HCT116 (cell line): Measurements from ENCODE around the gene IFNA2. TPM values are rescaled to one million over a fixed set of nuclear protein-coding genes. Genes with fewer than 3 reads are reported as not detected.

Source experiments
- ATAC-seq: fragments of 200-7000 bp; cut with Tn5 transposase; 2 replicates; pipeline ENCODE4 v1.9.1; 2020; ENCODE audit warnings: mild to moderate bottlenecking, moderate library complexity
- BruUV-seq: library from RNA; stranded (reverse); fragments of 400-500 nt; replicated peaks from 2 replicates; lab custom pipeline; 2021; lab: Mats Ljungman, UMichigan
- CTCF ChIA-PET: fragments of 300-600 bp; sonication (Branson Sonifier 250); formaldehyde crosslinking; loops from one replicate; lab custom pipeline; 2021; ENCODE audit warnings: antibody characterized with exemption; lab: Charles Lee
- POLR2A ChIA-PET: fragments of 300-600, 350-600 bp; sonication (Branson Sonifier 250); formaldehyde crosslinking; loops from one replicate; lab custom pipeline; 2021; ENCODE audit warnings: antibody characterized with exemption; lab: Charles Lee
- RAD21 ChIA-PET, 2 experiments: fragments of 300-600 bp; sonication (Branson Sonifier 250); formaldehyde crosslinking; loops; one replicate each; lab custom pipeline; 2023; ENCODE audit warnings: low total read pairs in 2 of 2; ENCODE audit not compliant: uncharacterized antibody in 2 of 2, unreplicated experiment in 2 of 2, low non-redundant PET in 1 of 2; lab: Charles Lee
- DNase-seq: peaks from one replicate; pipeline ENCODE4 v3.0.0-alpha.2; 2010; ENCODE audit warnings: low read depth, low spot score
- H2AFZ ChIP-seq: fragments of 200-600 bp; shearing (Covaris generic), sonication (generic); 2 replicates; pipeline ENCODE4 v1.6.1; 2017; ENCODE audit warnings: low read depth, mixed run types, mixed read lengths, antibody characterized with exemption, low read length; ENCODE audit not compliant: poor library complexity, severe bottlenecking
- H3K27ac ChIP-seq: 2 replicates; pipeline ENCODE4 v1.5.1; 2012; ENCODE audit warnings: low read depth, low read length
- H3K27me3 ChIP-seq: fragments of 200-600 bp; sonication (generic); 2 replicates; pipeline ENCODE4 v1.6.1; 2016; ENCODE audit warnings: mixed run types, low read length, mixed read lengths; ENCODE audit not compliant: insufficient read depth
- H3K36me3 ChIP-seq, 2 experiments: fragments of 200-500 bp in 1 of 2; fragments of 200-600 bp in 1 of 2; sonication (Bioruptor generic) in 1 of 2; sonication (generic) in 1 of 2; 2 replicates each; pipeline versions ENCODE4 v1.5.1 to v1.6.1; 2014 to 2016; ENCODE audit warnings: low read length in 2 of 2, inconsistent platforms in 1 of 2, mixed read lengths in 1 of 2, mixed run types in 1 of 2; ENCODE audit not compliant: insufficient read depth in 2 of 2, control insufficient read depth in 1 of 2
- H3K4me1 ChIP-seq, 2 experiments: fragments of 200-600 bp in 1 of 2; sonication (generic) in 1 of 2; 2 replicates each; pipeline versions ENCODE4 v1.5.1 to v1.6.1; 2012 to 2017; ENCODE audit warnings: low read length in 2 of 2, inconsistent platforms in 1 of 2, mild to moderate bottlenecking in 1 of 2, mixed read lengths in 1 of 2, mixed run types in 1 of 2, moderate library complexity in 1 of 2; ENCODE audit not compliant: insufficient read depth in 2 of 2, control insufficient read depth in 1 of 2
- H3K4me2 ChIP-seq: fragments of 200-600 bp; sonication (generic); 2 replicates; pipeline ENCODE4 v1.6.1; 2017; ENCODE audit warnings: mixed run types, low read length, mixed read lengths
- H3K4me3 ChIP-seq, 2 experiments: fragments of 200-600 bp in 1 of 2; sonication (generic) in 1 of 2; replicated peaks in 1 of 2; 2 replicates each; pipeline ENCODE4 v1.5.1; 2011 to 2016; ENCODE audit warnings: low read length in 2 of 2, control low read depth in 1 of 2, low read depth in 1 of 2, mild to moderate bottlenecking in 1 of 2, mixed read lengths in 1 of 2, mixed run types in 1 of 2
- H3K79me2 ChIP-seq: fragments of 200-600 bp; sonication (generic); 2 replicates; pipeline ENCODE4 v1.6.1; 2017; ENCODE audit warnings: mild to moderate bottlenecking, mixed run types, low read length, moderate library complexity, mixed read lengths; ENCODE audit not compliant: insufficient read depth
- H3K9ac ChIP-seq: fragments of 200-600 bp; sonication (generic); 2 replicates; pipeline ENCODE4 v1.6.1; 2016; ENCODE audit warnings: low read length, mixed read lengths
- H3K9me2 ChIP-seq: fragments of 200-600 bp; sonication (generic), shearing (Covaris generic); 2 replicates; pipeline ENCODE4 v1.6.1; 2017; ENCODE audit warnings: mixed run types, mild to moderate bottlenecking, moderate library complexity; ENCODE audit not compliant: insufficient read depth
- H3K9me3 ChIP-seq, 2 experiments: fragments of 200-500 bp in 1 of 2; fragments of 200-600 bp in 1 of 2; sonication (Bioruptor generic) in 1 of 2; sonication (generic) in 1 of 2; 2 replicates each; pipeline ENCODE4 v1.6.1; 2014 to 2017; ENCODE audit warnings: low read length in 2 of 2, mixed read lengths in 2 of 2, inconsistent platforms in 1 of 2, low read depth in 1 of 2, mild to moderate bottlenecking in 1 of 2, mixed run types in 1 of 2, moderate library complexity in 1 of 2; ENCODE audit not compliant: control insufficient read depth in 1 of 2, insufficient read depth in 1 of 2
- H4K20me1 ChIP-seq: fragments of 200-600 bp; sonication (generic), shearing (Covaris generic); 2 replicates; pipeline ENCODE4 v1.6.1; 2017; ENCODE audit warnings: mixed run types, mild to moderate bottlenecking, moderate library complexity; ENCODE audit not compliant: insufficient read depth
- CEBPB ChIP-seq: IDR thresholded peaks from 2 replicates; pipeline ENCODE4 v1.6.1; 2012; ENCODE audit warnings: low read depth
- EGR1 ChIP-seq: IDR thresholded peaks from 2 replicates; pipeline ENCODE4 v1.6.1; 2012; ENCODE audit warnings: low read depth
- EZH2 ChIP-seq: fragments of 200-600 bp; sonication (generic); IDR thresholded peaks from 2 replicates; pipeline ENCODE4 v1.6.1; 2017; ENCODE audit warnings: antibody characterized with exemption, mixed run types
- EZH2phosphoT487 ChIP-seq: fragments of 200-600 bp; IDR thresholded peaks from 2 replicates; pipeline ENCODE4 v1.6.1; 2018; ENCODE audit warnings: antibody characterized with exemption, borderline replicate concordance
- FOSL1 ChIP-seq: IDR thresholded peaks from 2 replicates; pipeline ENCODE4 v1.6.1; 2012; ENCODE audit warnings: low read depth
- JUND ChIP-seq: IDR thresholded peaks from 2 replicates; pipeline ENCODE4 v1.6.1; 2012
- POLR2A ChIP-seq: IDR thresholded peaks from 2 replicates; pipeline ENCODE4 v1.7.0; 2011; ENCODE audit warnings: borderline replicate concordance; ENCODE audit not compliant: insufficient read depth, insufficient read length; ENCODE audit errors: extremely low read depth
- RAD21 ChIP-seq: IDR thresholded peaks from 2 replicates; pipeline ENCODE4 v1.6.1; 2012; ENCODE audit warnings: low read depth, mild to moderate bottlenecking
- SIN3A ChIP-seq: IDR thresholded peaks from 2 replicates; pipeline ENCODE4 v1.6.1; 2012; ENCODE audit warnings: low read depth
- SP1 ChIP-seq: IDR thresholded peaks from 2 replicates; pipeline ENCODE4 v1.6.1; 2012; ENCODE audit warnings: low read depth
- SRF ChIP-seq: IDR thresholded peaks from 2 replicates; pipeline ENCODE4 v1.6.1; 2012; ENCODE audit warnings: low read depth
- YY1 ChIP-seq: IDR thresholded peaks from 2 replicates; pipeline ENCODE4 v1.6.1; 2011; ENCODE audit warnings: low read length, low read depth, moderate library complexity, mild to moderate bottlenecking; ENCODE audit not compliant: insufficient replicate concordance; ENCODE audit errors: extremely low read depth
- ZNF274 ChIP-seq: fragments of 200-500 bp; sonication (Bioruptor generic); IDR thresholded peaks from 2 replicates; pipeline ENCODE4 v1.6.1; 2014; ENCODE audit warnings: mild to moderate bottlenecking, low read depth, low read length, inconsistent platforms
- intact Hi-C: fragments of 100-400 bp; cut with micrococcal nuclease; formaldehyde crosslinking; loops from 2 replicates; pipeline ENCODE4 v1.10.0; 2022
- total RNA-seq: library from RNA; stranded (reverse); gene quantifications from one replicate; pipeline ENCODE4 v1.2.1, GENCODE V29; 2021; ENCODE audit not compliant: unreplicated experiment
- TF ChIP-seq, protein P1 (sequence below): IDR thresholded peaks from 2 replicates; pipeline ENCODE4 v1.6.1; 2012
- TF ChIP-seq, protein P2 (sequence below), 3 experiments: fragments of 200-600 bp in 1 of 3; sonication (generic) in 1 of 3; IDR thresholded peaks in 2 of 3; conservative IDR thresholded peaks in 1 of 3; 2 replicates each; pipeline ENCODE4 v1.5.1; 2012 to 2017; ENCODE audit warnings: low read depth in 2 of 3, low read length in 2 of 3, antibody characterized with exemption in 1 of 3, borderline replicate concordance in 1 of 3, control low read depth in 1 of 3, mild to moderate bottlenecking in 1 of 3, mixed read lengths in 1 of 3, mixed run types in 1 of 3, moderate library complexity in 1 of 3; ENCODE audit not compliant: insufficient read depth in 1 of 3
- TF ChIP-seq, protein P3 (sequence below): IDR thresholded peaks from 2 replicates; pipeline ENCODE4 v1.6.1; 2011; ENCODE audit warnings: mild to moderate bottlenecking, low read length, moderate library complexity; ENCODE audit not compliant: insufficient replicate concordance; ENCODE audit errors: extremely low read depth
- TF ChIP-seq, protein P4 (sequence below): IDR thresholded peaks from 2 replicates; pipeline ENCODE4 v1.6.1; 2012

IFNA2 gene
- total RNA-seq, 1 experiment from 2014 or later: not detected

DNA sequence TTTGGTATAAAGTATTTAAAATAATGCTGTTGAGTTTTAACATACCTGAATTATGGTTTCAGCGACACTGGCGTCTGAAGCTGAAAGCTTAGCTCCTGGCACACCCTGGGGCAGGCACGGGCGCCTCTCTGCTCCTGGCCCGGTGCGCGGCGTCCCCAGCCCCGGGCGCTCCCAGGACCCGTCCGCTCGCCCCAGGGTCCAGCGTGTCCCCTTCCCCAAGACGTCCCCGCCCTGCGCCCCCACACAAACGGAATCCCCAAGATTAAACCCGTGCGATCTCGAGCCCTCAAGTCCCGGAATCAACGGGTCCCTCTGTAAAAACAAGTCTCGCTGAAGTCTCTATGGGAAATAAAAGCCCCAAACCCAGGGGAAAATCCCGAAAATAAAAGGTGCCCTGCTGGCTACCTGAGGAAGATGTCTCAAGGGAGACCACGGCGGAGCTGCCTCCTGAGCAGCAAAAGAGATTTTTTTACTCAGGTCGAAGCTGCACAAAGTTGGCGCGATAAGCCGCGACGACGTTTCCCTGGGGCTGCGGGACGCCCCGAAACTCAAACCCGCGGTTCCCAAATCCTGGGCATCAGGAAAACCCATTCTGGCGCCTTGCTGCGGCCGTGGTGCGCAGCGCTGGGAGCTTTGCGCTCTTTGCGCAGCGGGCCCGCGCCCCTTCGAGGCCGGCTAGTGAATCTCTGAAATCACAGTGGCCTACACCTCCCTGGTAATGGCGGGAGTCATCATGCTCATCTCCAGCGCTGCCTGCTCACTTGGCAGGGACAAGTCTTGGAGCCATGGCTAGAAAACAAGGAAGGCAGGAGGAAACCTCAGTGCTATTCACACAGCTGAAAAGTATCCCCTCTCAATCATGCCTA, 17.4 kb upstream of the IFNA2 start:
- Histone ChIP-seq H3K27ac (no peak overlapping the region), H3K27me3 (no peaks in the 10 kb centered on the region)

DNA sequence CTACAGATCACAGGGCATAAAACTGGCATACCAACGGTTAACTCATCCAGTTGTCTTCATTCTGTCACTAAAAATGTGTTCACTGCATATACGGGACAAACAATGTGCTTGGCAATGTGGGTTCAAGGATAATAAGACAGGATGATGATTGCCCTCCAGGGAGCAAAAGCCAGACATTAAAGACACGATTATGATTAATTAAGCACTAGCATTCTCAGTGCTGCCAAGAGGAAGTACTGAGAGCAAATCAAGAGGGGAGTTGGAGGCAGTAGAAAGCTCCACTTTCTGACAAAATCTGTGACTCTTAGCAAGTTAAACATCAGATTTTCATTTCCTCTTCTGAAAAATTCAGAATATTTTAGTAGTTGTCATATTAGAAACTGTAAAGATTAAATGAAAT, 14.8 kb upstream of the IFNA2 start:
- Histone ChIP-seq H3K36me3 (no peaks in the 10 kb centered on the region), H3K79me2 (no peaks in the 10 kb centered on the region), H3K27ac (no peak overlapping the region), H3K9ac (no peak overlapping the region), H3K4me2 (no peak overlapping the region), H3K4me3 (no peak overlapping the region), H3K9me2 (no peaks in the 10 kb centered on the region), H3K9me3 (no peaks in the 10 kb centered on the region), H4K20me1 (no peaks in the 10 kb centered on the region), H3K27me3 (no peaks in the 10 kb centered on the region), H2AFZ (no peak overlapping the region), H3K4me1 (peaks cover 0 to 7% of the 10 kb centered on the region in 2 experiments; a peak in 1 of 4 replicates)
- ChIA-PET CTCF (no interaction called here), RAD21 (no interaction called here), POLR2A (no interaction called here)
- intact Hi-C loops: no loop called here
- DNase-seq: no peak
- BruUV-seq: no TSS peak
- ATAC-seq: no peak
- TF ChIP-seq JUND (no peak), CEBPB (no peak), POLR2A (no peak), SRF (no peak), EZH2 (no peak), FOSL1 (no peak), EGR1 (no peak), RAD21 (no peak), SP1 (no peak), EZH2phosphoT487 (no peak), YY1 (no peak)
- TF ChIP-seq, protein P1, sequence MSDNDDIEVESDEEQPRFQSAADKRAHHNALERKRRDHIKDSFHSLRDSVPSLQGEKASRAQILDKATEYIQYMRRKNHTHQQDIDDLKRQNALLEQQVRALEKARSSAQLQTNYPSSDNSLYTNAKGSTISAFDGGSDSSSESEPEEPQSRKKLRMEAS: no peak
- TF ChIP-seq, protein P2, sequence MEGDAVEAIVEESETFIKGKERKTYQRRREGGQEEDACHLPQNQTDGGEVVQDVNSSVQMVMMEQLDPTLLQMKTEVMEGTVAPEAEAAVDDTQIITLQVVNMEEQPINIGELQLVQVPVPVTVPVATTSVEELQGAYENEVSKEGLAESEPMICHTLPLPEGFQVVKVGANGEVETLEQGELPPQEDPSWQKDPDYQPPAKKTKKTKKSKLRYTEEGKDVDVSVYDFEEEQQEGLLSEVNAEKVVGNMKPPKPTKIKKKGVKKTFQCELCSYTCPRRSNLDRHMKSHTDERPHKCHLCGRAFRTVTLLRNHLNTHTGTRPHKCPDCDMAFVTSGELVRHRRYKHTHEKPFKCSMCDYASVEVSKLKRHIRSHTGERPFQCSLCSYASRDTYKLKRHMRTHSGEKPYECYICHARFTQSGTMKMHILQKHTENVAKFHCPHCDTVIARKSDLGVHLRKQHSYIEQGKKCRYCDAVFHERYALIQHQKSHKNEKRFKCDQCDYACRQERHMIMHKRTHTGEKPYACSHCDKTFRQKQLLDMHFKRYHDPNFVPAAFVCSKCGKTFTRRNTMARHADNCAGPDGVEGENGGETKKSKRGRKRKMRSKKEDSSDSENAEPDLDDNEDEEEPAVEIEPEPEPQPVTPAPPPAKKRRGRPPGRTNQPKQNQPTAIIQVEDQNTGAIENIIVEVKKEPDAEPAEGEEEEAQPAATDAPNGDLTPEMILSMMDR (IDR thresholded peaks at IDR 0.05 in 2 of 3, conservative IDR thresholded peaks at IDR 0.05 in 1 of 3; ENCODE audit: borderline replicate concordance in 1 of 3, insufficient read depth in 1 of 3, low read depth in 2 of 3, low read length in 2 of 3): no peak
- TF ChIP-seq, protein P3, sequence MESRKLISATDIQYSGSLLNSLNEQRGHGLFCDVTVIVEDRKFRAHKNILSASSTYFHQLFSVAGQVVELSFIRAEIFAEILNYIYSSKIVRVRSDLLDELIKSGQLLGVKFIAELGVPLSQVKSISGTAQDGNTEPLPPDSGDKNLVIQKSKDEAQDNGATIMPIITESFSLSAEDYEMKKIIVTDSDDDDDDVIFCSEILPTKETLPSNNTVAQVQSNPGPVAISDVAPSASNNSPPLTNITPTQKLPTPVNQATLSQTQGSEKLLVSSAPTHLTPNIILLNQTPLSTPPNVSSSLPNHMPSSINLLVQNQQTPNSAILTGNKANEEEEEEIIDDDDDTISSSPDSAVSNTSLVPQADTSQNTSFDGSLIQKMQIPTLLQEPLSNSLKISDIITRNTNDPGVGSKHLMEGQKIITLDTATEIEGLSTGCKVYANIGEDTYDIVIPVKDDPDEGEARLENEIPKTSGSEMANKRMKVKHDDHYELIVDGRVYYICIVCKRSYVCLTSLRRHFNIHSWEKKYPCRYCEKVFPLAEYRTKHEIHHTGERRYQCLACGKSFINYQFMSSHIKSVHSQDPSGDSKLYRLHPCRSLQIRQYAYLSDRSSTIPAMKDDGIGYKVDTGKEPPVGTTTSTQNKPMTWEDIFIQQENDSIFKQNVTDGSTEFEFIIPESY: no peak
- TF ChIP-seq, protein P4, sequence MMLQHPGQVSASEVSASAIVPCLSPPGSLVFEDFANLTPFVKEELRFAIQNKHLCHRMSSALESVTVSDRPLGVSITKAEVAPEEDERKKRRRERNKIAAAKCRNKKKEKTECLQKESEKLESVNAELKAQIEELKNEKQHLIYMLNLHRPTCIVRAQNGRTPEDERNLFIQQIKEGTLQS: no peak

More for the DNA sequence above, 17.4 kb upstream of the IFNA2 start:
- DNase-seq: no peak
- no peak overlapping the region for H3K4me3 ChIP-seq
- no peak overlapping the region for H2AFZ ChIP-seq
- H3K9ac ChIP-seq: no peak overlapping the region
- no TSS peak for BruUV-seq
- no peak for ATAC-seq
- ChIA-PET CTCF (no interaction called here), POLR2A (no interaction called here), RAD21 (no interaction called here)
- no peaks in the 10 kb centered on the region for H4K20me1 ChIP-seq
- intact Hi-C loops: no loop called here
- no peaks in the 10 kb centered on the region for H3K9me3 ChIP-seq
- TF ChIP-seq SIN3A: no peak
- TF ChIP-seq JUND: no peak
- no peak for TF ChIP-seq ZNF274
- TF ChIP-seq POLR2A: no peak
- TF ChIP-seq EZH2phosphoT487: no peak
- no peaks in the 10 kb centered on the region for H3K9me2 ChIP-seq
- no peaks in the 10 kb centered on the region for H3K79me2 ChIP-seq
- no peaks in the 10 kb centered on the region for H3K4me1 ChIP-seq
- H3K4me2 ChIP-seq: no peak overlapping the region
- no peaks in the 10 kb centered on the region for H3K36me3 ChIP-seq
